ENCODE measurements around the gene PRSS38.

The PRSS38 gene

DNA sequence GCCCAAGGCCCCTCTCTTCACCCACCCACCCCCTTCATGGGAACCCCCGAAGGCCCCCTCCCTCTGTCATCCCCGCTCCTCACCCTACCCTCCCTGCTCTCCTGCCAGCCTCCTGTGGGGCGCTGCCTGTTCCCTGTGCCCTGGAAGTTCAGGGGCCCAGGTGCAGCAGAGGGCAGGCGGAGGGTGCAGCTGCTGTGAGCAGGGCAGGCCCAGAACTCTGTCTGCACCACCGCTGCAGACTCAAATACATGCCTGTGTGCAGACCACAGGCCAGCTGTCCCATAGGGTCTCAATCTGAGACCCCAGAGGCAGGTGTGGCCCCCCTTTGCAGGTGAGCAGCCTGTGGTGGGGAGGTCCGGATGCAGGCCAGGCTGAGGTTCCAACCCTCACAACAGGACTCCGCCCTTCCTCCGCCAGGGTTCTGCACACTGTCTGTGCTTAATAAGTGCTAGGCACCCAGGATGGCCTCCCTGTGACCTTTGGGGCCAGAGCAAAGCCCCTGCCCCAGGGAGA is 69.7 kb downstream of the PRSS38 start:
- DNase-seq (ENCODE audit: low read depth in 2 of 2), result no peak

DNA sequence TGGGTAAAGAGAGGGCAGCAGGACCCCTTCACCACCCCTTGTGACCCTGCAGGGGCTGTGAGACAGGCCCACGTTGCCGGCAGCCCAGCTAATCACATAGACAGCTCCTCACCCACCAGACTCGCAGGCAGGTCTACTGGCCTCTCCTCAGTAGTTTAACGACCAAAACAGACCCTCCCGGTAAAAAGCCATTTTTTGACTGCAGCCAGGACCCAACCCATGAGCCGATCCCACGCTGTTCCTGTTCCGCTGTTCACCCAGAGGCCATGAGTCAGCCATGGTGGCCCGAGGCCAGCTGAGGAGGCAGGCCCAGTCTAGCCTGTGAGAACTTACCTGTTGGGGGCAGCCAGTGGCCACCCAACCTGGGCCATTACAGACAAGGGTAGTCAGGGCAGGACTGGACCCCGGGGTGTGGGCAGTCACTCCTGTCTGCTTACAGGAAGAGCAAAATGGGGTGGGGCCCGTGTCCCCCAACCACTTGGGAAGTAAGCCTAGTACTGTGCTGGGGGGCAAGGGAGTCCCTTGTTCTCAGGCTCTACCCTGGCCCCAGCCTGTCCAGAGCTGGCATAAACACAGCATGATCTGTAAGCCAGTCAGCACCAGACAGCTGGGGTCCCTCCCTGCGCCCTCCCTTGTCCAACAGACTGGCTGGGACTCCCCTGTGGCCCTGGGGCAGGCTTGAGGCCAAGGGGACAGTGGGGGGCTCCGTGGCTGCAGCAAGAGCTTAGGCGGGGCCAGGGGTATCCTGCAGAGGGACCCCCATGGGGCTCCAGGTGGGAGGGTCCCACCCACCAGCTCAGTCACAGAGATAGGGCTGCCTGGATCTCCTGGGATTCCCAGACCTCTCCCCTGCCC is 70.4 kb downstream of the PRSS38 start:
- DNase-seq (ENCODE audit: low read depth in 2 of 2), result no peak

DNA sequence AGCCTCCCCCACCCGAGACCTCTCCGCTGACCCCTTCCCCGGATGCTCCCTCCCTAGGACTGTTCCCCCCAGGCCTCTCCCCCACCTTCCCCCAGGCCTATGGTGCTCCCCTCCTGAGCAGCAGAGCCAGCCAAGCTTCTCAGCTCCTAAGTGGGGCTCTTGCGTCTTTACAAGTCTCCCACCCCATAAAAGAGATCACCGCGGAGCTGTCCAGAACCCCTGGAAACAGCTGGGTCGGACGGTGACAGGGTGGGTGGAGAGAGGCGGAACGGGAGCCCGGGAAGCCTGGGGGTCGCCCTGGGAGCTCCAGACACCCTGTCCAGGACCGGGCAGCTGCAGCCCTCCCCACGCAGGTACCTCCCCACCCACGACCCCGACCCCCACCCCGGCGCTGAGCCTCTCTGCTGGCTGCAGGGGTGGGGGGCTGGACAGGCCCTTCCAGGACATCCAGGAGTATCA is 71.1 kb downstream of the PRSS38 start:
- no peak for DNase-seq (ENCODE audit: low read depth in 2 of 2)

GRCh38 chr1:227886993-227887696 is 71.7 kb downstream of the PRSS38 start:
- DNase-seq (ENCODE audit: low read depth in 2 of 2), result no peak

- no peak for DNase-seq (ENCODE audit: low read depth in 2 of 2)
Observed at GRCh38 chr1:227887697-227888403, 72.4 kb downstream of the PRSS38 start.

DNA sequence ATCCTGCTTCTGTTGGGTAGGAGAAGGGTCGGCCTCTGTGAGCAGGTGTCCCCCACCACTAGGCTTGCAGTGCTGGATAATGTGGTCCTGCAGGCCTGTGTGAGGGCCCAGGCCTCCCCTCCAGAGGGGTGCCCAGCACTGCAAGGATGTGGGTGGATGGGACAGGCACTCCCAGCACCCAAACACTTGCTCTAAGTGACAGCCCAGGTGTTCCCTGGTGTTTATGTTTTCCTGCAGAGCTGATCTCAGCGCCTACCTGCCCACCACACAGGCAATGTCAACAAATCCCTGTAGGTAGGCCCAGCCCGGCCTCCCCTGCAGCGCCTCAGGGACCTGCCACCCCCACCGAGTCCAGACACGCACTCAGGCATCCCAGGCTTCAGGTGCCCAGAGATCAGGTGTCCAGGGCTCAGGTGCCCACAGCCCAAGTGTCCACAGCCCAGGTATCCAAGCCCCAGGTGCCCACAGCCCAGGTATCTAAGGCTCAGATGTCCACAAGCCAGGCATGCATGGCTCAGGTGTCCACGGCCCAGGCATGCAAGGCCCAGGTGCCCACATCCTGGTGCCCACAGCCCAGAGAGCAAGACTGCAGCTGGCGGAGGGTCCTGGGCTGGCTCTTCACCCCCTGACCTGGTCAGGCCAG is 73.0 kb downstream of the PRSS38 start:
- no peak for DNase-seq (ENCODE audit: low read depth in 2 of 2)

- DNase-seq (ENCODE audit: low read depth in 2 of 2), result no peak
Observed at GRCh38 chr1:227889047-227889862, 73.8 kb downstream of the PRSS38 start.

GRCh38 chr1:227889863-227890405 is 74.5 kb downstream of the PRSS38 start:
- no peak for DNase-seq (ENCODE audit: low read depth in 2 of 2)

DNA sequence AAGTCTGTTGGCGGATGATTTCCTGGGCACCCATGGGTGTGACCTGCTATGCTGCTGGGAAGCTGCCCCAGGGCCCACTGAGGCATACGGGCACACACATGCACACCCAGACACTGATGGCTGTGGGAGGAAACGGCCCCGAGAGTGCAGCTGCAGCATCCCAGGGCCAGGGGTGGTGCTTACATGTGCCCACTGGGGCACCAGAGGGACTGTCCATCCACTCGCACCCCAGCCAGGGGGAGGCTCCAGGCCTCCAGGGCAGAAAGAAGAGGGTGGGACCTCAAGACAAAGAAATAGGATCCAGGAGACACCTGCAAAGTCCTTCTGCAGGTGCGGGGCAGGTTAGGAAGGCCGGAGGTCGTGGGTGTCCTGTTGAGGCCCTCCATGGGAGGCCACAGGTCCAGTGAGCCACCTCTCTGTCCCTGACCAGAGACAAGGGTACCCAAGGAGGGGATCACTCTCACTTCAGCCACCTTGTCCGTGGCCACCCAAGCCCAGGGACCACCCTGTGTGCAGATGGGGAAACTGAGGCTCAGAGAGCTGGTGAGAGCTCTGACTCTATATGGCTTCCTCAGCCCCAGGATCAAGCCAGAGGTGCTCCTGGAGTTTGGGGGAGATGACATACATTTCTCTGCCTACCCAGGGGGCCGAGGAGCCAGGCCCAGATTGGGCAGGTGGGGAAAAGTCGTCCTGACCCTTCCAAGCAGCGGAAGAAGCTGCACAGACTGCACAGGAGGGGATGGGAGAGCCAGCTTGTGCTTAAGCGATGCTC is 75.2 kb downstream of the PRSS38 start:
- no peak for DNase-seq (ENCODE audit: low read depth in 2 of 2)

DNA sequence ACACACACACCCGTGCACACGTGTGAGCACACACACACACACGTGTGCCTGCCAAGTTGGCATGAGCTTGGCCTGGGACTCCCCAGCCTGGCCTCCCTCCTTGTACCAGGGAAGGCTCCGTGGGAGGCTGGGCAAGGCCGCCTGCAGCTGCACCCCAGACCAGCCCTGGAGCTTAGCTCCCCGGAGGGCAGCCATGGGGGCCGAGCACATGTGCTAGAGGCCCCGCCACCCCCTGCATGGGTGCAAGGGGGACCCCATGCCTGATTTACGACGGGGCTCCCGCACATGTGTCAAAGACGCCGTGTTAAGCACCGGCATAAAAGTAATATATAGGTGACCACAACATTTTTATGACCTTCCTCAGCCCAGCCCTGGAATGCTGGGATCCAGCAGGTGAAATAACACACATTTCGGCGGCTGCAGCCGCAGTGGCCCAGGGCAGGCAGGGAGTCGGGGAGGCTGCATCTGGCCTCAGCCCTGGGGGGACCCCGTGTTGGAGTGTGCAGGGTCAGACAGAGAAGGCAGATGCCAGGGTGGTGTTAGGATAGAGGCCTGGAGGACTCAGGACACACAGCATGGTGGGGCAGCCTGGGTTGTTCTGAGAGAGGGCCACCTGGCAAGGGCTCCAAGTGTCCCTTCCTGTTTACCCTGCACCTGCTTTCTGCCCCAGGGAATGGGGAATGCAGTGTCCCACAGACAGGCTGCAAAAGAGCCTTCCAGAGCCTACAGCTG is 75.9 kb downstream of the PRSS38 start:
- DNase-seq (ENCODE audit: low read depth in 2 of 2), result no peak

GRCh38 chr1:227891955-227892488 is 76.5 kb downstream of the PRSS38 start:
- no peak for DNase-seq (ENCODE audit: low read depth in 2 of 2)

- DNase-seq (ENCODE audit: low read depth in 2 of 2), result no peak
Observed at GRCh38 chr1:227892489-227893299, 77.2 kb downstream of the PRSS38 start.

DNA sequence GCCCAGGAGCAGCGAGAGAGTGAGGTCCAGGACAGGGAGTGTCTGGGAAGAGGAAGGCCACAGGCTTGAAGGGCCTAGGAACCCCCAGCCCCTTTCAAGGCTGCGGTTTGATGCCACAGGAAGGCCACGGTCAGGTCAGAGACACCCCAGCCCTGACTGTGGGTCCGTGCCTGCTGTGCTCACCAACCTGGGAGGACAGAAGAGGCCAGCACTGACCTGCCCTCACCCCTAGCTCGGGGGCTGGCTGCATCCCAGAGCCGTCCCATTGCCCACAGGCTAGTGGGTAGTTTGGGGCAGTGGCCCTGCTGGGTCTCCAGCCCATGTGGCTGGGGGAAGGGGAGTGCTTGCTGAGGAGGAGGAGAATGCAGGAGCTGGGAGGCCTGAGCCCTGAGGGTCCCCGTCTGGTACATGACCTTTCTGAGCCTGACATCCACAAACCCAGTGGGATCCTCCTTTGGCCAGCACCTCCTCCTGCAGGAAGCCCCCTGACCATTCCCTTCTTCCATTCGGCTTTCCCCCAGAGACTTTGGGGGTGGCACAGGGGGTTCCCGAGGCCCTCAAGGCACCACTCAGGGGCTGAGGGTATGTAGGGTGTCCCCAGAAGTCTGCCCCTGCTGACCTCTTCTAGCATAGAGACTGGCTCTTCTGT is 77.9 kb downstream of the PRSS38 start:
- DNase-seq (ENCODE audit: low read depth in 2 of 2), result no peak

- DNase-seq (ENCODE audit: low read depth in 2 of 2), result no peak
Observed at GRCh38 chr1:227893949-227894721, 78.7 kb downstream of the PRSS38 start.

DNA sequence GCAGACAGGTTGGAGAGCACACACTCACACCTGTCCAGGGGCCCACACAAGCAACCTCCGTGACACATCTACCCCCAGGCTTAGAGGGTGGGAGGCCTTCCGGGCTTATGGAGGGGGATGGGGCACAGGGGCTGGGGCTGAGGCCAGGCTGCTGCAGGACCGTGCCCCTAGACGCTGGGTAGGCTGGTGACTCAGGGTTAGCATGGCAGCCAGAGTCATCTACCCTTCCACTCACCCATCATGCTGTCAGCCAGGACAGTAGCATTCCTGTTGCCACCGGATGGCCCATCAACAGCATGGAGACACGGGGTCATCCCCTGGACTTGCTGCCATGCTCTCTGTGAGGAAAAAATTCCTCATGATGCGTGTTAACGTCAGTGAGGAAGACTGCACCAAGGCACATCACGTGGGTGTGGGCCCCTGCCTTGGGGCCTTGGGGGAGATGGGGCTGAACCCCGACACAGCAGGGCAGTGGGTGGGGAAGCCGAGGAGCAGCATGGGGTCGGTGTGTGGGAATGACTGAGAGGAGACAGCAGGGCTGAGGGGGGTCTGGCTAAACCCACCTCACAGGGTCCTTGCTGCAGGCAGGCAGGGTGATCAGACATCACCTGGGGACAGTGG is 79.5 kb downstream of the PRSS38 start:
- no peak for DNase-seq (ENCODE audit: low read depth in 2 of 2)
